Kidney (tissue), 14 donors: Measurements from ENCODE around the gene MITF. TPM values are rescaled to one million over a fixed set of nuclear protein-coding genes. Genes with fewer than 3 reads are reported as not detected.

Experiments used
- DNase-seq, 5 donors: peaks; one replicate each; pipeline ENCODE4 v3.0.0-alpha.2; 2013 to 2020
- FAIRE-seq: peaks from 2 replicates; lab custom pipeline; 2012; peaks lifted over from hg19 to GRCh38; lab: Jason Lieb, UNC
- H3K27ac ChIP-seq, 2 donors: one replicate each; pipeline ENCODE4 v1.7.0; 2013; ENCODE audit warnings: low read depth in 2 of 2, low read length in 2 of 2, inconsistent platforms in 1 of 2
- H3K27me3 ChIP-seq: one replicate; pipeline ENCODE4 v1.7.1; 2013; ENCODE audit warnings: low read length, inconsistent platforms; ENCODE audit not compliant: control insufficient read depth, insufficient read depth
- H3K36me3 ChIP-seq, 3 donors: one replicate each; pipeline versions ENCODE4 v1.7.0 to v1.7.1; 2013; ENCODE audit warnings: low read length in 3 of 3, control low read depth in 1 of 3, inconsistent platforms in 1 of 3; ENCODE audit not compliant: insufficient read depth in 3 of 3, control insufficient read depth in 2 of 3
- H3K4me1 ChIP-seq, 3 donors: one replicate each; pipeline versions ENCODE4 v1.7.0 to v1.7.1; 2013; ENCODE audit warnings: low read length in 3 of 3, inconsistent platforms in 1 of 3, low read depth in 1 of 3; ENCODE audit not compliant: control insufficient read depth in 2 of 3, insufficient read depth in 2 of 3
- H3K4me3 ChIP-seq, 3 donors: one replicate each; pipeline versions ENCODE4 v1.7.0 to v1.8.1; 2013; ENCODE audit warnings: low read length in 3 of 3, control low read depth in 1 of 3, inconsistent platforms in 1 of 3
- H3K9ac ChIP-seq, 3 donors: one replicate each; pipeline versions ENCODE4 v1.7.0 to v1.7.1; 2013; ENCODE audit warnings: low read length in 3 of 3, control low read depth in 1 of 3, inconsistent platforms in 1 of 3
- H3K9me3 ChIP-seq, 3 donors: one replicate each; pipeline versions ENCODE4 v1.7.0 to v1.7.1; 2013; ENCODE audit warnings: low read length in 3 of 3, control low read depth in 1 of 3, inconsistent platforms in 1 of 3; ENCODE audit not compliant: control insufficient read depth in 2 of 3, insufficient read depth in 1 of 3
- intact Hi-C: fragments of 100-400 bp; cut with DNase I; formaldehyde crosslinking; loops from one replicate; pipeline ENCODE4 v1.11.1; 2022
- polyA plus RNA-seq: library from polyadenylated mRNA; stranded (reverse); fragments of 350-450 nt; fragmentation: Illumina TruSeq; extraction: RNeasy Lipid Tissue Mini Kit (QIAGEN cat#74804); gene quantifications from one replicate; pipeline ENCODE4 v1.2.3, GENCODE V29; 2014; ENCODE audit warnings: low read depth, low replicate concordance; ENCODE audit not compliant: insufficient read depth
- total RNA-seq: library from RNA; stranded (reverse); fragmentation: NEBNext Ultra II Directional; extraction: Animal tissue kit (Norgen Biotek cat#: 25700); gene quantifications from one replicate; pipeline ENCODE4 v1.2.1, GENCODE V29; 2021
- TF ChIP-seq, protein P1 (sequence below): IDR thresholded peaks from 3 replicates; pipeline ENCODE4 v1.5.1; 2012; ENCODE audit warnings: mild to moderate bottlenecking, moderate library complexity, borderline replicate concordance; ENCODE audit not compliant: insufficient read depth; ENCODE audit errors: extremely low read depth
- donor health status: control.
- donor health status: control.
- donor health status: control.
- donor health status: control.
- donor health status: control.
- donor health status: DM: yes; HTN: yes; CAD: no.
- donor health status: Normal renal cell carcinoma (clear cell type).

The MITF gene
- total and polyA plus RNA-seq, 2 donors from 2014 or later, result 14.1 to 52.6 TPM

DNA sequence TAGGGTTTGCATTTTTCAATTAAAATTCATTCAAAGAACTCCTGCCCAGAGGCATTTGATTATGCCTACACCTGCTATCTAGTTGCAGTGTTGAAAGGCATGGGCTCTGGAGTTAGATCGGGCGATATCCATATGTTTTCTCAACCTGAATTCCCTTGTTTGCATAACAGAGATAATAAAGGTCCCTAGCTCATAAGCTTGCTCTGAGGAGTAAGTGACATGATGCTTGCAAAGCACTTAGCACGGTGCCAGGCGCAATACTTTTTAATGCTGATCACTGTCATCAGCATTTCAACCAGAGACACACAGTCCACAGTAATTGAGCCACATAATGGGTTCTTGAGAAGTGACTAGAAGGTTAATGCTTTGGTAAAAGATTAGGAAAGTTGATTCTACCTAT is 154.0 kb downstream of the MITF start:
- Histone ChIP-seq H3K9me3 (no peaks in the 10 kb centered on the region), H3K27ac (no peak overlapping the region), H3K36me3 (no peaks in the 10 kb centered on the region), H3K27me3 (no peaks in the 10 kb centered on the region), H3K4me3 (no peak overlapping the region), H3K9ac (no peak overlapping the region), H3K4me1 (peaks cover 0 to 12% (median 6%) of the 10 kb centered on the region in 3 donors)
- TF ChIP-seq, protein P1, sequence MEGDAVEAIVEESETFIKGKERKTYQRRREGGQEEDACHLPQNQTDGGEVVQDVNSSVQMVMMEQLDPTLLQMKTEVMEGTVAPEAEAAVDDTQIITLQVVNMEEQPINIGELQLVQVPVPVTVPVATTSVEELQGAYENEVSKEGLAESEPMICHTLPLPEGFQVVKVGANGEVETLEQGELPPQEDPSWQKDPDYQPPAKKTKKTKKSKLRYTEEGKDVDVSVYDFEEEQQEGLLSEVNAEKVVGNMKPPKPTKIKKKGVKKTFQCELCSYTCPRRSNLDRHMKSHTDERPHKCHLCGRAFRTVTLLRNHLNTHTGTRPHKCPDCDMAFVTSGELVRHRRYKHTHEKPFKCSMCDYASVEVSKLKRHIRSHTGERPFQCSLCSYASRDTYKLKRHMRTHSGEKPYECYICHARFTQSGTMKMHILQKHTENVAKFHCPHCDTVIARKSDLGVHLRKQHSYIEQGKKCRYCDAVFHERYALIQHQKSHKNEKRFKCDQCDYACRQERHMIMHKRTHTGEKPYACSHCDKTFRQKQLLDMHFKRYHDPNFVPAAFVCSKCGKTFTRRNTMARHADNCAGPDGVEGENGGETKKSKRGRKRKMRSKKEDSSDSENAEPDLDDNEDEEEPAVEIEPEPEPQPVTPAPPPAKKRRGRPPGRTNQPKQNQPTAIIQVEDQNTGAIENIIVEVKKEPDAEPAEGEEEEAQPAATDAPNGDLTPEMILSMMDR, result no peak
- intact Hi-C loops, result no loop called here
- DNase-seq, result no peak
- no peak for FAIRE-seq

DNA sequence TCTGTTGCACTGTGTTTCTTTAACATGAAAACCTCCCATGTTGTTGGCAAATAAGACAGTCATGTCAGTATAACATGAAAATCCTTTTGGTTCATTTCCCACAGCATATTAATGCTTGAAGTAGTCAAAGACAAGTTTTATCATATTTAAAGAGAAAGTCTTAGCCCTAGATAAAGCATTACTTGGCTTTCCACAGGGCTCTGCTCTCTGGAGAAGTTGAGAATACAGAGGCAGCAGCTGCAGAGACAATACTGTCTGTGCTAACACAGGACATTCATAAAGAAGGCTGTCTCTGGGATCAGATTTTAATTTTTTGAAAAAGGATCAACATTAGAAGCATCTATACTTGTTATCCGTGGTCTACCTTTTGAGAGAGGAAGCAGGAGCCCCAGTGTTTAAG is 156.8 kb downstream of the MITF start:
- H3K36me3 ChIP-seq, result no peaks in the 10 kb centered on the region
- FAIRE-seq, result no peak
- no peak overlapping the region for H3K9ac ChIP-seq
- no peaks in the 10 kb centered on the region for H3K9me3 ChIP-seq
- TF ChIP-seq, protein P1, result no peak
- H3K27ac ChIP-seq, result no peak overlapping the region
- no peak for DNase-seq
- no peaks in the 10 kb centered on the region for H3K27me3 ChIP-seq
- intact Hi-C loops, result no loop called here
- H3K4me3 ChIP-seq, result no peak overlapping the region
- H3K4me1 ChIP-seq, result peaks cover 0 to 8% (median 7%) of the 10 kb centered on the region in 3 donors

DNA sequence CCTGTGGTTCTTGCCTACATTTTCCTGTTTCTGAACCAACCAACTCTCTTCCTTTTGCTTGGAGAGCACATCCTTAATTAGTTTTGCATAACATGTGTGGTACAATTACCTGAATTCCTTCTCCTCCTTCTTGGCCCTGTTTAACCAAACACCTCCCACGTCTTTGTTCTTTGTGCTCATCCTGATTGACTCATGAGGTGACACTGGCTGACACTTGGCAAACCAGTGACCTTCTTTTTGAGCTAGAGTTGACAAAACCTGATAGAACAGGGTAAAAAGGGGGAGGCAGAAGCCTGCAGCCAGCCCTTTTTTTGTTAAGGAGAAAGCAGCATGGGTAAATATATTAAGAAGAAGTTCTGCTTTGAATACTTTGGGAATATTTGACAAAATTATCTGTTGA is 161.1 kb downstream of the MITF start:
- intact Hi-C loops, result no loop called here
- peaks cover 0 to 6% (median 5%) of the 10 kb centered on the region in 3 donors for H3K4me1 ChIP-seq
- H3K4me3 ChIP-seq, result no peak overlapping the region
- no peak overlapping the region for H3K27ac ChIP-seq
- no peak overlapping the region for H3K9ac ChIP-seq
- no peaks in the 10 kb centered on the region for H3K36me3 ChIP-seq
- no peaks in the 10 kb centered on the region for H3K9me3 ChIP-seq
- FAIRE-seq (no peak), DNase-seq (no peak)
- H3K27me3 ChIP-seq, result no peaks in the 10 kb centered on the region
- TF ChIP-seq, protein P1, result no peak

DNA sequence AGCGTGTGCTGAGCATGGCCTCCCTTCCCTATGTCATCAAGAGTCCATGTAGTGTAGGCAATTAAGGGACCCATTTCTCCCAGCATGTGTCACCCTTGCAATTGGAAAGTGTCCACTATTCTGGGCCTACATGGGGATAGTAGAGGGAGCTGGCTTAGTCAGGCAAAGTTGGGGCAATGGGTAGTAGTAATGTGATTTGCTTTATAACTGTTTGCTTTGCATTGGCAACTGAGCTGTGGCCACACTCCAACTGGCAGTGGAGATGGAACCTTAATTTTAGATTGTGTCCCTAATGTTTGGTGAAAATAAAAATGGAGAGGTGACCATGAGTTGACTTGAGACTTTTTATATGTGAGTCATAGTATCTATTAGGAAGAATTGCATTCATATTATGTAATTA is 162.5 kb downstream of the MITF start:
- TF ChIP-seq, protein P1, result no peak

More for the DNA sequence above, 162.5 kb downstream of the MITF start:
- no peaks in the 10 kb centered on the region for H3K9me3 ChIP-seq
- intact Hi-C loops, result no loop called here
- H3K27ac ChIP-seq, result no peak overlapping the region
- no peaks in the 10 kb centered on the region for H3K36me3 ChIP-seq
- no peak overlapping the region for H3K9ac ChIP-seq
- H3K27me3 ChIP-seq, result no peaks in the 10 kb centered on the region
- no peak for DNase-seq
- no peak for FAIRE-seq
- H3K4me1 ChIP-seq, result peaks cover 0 to 5% (median 4%) of the 10 kb centered on the region in 3 donors
- H3K4me3 ChIP-seq, result no peak overlapping the region
